Measurements from ENCODE around the gene PIK3R2. TPM values are rescaled to one million over a fixed set of nuclear protein-coding genes. Genes with fewer than 3 reads are reported as not detected.

Gene PIK3R2
- total RNA-seq, 4 donors from 2014 or later = 6.3 to 11.7 (median 7.4) TPM

DNA sequence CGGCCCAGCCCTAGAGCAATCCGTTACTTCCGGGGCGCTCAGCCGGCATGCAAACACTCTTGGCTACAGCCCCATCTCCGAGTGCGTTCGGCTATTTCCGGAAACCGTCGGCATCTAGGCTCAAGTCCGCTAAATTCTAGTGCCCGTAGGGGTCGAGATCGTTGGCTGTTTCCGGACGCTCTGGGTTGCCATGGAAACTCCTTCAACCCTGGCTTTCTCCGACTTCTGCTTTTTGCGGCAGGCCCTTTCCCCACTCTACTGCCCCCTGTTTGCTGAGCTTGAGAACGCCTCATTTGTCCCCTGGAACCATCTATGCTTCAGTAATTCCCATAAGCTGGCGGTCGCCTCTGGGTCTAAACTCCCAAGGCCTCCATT is 534 bp upstream of the PIK3R2 start:
- TF ChIP-seq, protein P1, sequence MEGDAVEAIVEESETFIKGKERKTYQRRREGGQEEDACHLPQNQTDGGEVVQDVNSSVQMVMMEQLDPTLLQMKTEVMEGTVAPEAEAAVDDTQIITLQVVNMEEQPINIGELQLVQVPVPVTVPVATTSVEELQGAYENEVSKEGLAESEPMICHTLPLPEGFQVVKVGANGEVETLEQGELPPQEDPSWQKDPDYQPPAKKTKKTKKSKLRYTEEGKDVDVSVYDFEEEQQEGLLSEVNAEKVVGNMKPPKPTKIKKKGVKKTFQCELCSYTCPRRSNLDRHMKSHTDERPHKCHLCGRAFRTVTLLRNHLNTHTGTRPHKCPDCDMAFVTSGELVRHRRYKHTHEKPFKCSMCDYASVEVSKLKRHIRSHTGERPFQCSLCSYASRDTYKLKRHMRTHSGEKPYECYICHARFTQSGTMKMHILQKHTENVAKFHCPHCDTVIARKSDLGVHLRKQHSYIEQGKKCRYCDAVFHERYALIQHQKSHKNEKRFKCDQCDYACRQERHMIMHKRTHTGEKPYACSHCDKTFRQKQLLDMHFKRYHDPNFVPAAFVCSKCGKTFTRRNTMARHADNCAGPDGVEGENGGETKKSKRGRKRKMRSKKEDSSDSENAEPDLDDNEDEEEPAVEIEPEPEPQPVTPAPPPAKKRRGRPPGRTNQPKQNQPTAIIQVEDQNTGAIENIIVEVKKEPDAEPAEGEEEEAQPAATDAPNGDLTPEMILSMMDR (IDR thresholded peaks at IDR 0.05) = peak in 1 of 3 donors; percentile 37
- ATAC-seq (ENCODE audit: low FRiP score) (peak; percentile 63), DNase-seq (ENCODE audit: low spot score) (peak; percentile 100)

DNA sequence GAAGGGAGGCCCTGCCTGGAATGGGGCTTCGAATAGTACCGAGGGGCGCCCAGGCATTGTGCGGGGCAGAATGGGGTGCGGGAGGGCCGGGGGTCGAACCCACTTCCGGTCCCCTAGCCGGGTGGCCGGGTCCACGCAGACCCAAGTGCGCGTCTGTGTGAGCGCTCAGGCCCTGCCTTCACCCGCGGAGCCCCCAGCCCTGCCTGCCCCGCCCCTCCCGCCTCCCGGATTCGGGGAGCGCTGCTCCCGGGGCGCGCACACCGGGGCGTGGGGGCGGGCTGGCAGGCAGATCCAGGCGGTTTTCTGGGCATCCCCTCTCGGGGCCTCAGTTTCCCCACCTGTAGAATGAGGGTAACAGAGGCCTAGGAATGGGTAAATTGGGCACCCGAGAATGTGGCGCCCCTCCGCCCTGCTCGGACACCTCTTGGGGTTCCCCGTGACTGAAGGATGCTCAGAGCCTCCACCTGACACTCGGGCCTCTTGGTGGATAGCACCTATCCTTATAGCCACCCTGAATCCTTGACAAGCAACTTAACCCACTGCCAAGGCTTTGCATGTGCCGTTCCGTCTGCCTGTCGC is 682 bp downstream of the PIK3R2 start:
- ATAC-seq (ENCODE audit: low FRiP score) (no peak), DNase-seq (ENCODE audit: low spot score) (no peak)
- TF ChIP-seq, protein P1 (IDR thresholded peaks at IDR 0.05) = no peak

DNA sequence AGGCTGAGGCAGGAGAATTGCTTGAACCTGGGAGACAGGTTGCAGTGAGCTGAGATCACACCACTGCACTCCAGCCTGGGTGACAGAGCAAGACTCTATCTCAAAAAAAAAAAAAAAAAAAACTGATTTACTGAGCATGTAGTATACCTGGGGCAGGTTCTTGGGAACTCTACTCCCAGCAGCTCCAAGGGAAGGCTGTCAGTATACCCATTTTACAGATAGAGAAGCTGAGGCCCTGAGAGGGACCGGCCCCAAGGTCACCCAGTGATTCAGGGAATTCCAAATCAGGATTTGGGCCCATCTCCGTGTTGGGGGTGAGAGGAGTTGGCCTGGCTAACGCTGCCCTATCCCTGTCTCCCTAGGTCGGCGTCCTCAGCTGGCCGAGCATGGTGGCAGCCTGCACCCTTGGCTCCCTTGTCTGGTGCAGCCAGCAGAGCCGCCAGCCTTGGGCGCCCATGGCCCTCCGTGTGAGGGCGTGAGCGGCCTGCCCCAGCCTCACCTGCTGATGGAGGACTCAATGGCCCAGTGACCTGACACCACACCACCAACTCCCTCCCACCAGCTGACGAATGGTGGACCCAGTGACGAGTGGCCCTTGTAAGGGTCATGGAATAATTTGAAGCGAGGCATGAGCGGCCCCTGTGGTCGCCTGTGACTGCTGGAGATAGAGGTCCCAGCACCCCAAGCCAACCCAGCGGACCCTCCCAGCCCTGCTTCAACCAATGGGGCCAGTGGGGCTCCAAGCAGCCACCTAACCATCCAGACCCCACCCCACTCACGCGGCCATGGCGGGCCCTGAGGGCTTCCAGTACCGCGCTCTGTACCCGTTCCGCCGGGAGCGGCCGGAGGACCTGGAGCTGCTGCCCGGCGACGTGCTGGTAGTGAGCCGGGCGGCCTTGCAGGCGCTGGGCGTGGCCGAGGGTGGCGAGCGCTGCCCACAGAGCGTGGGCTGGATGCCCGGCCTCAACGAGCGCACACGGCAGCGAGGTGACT is 2.4 kb downstream of the PIK3R2 start:
- TF ChIP-seq, protein P1 (IDR thresholded peaks at IDR 0.05) = no peak
- DNase-seq (ENCODE audit: low spot score) (no peak), ATAC-seq (ENCODE audit: low FRiP score) (no peak)

DNA sequence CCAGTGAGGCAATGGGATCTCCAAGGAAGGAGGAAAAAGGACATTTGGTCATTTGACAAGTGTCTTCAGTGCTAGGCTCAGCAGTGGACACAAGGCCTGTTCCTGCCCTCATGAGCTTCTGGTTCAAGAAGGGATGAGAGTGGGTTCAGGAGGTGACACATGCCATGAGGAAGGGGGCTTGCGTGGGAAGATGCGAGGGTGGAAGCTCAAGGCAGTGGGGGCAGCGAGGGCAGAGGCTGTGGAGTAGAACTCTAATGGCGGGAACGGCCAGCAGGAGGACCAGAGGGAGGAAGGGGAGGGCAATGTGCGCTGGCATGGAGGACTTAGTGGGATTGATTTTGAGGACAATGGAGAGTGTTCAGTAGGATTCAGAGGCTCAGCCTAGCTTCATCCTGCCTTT is 3.3 kb downstream of the PIK3R2 start:
- ATAC-seq (ENCODE audit: low FRiP score) = no peak
- TF ChIP-seq, protein P1 (IDR thresholded peaks at IDR 0.05) = no peak
- no peak for DNase-seq (ENCODE audit: low spot score)

DNA sequence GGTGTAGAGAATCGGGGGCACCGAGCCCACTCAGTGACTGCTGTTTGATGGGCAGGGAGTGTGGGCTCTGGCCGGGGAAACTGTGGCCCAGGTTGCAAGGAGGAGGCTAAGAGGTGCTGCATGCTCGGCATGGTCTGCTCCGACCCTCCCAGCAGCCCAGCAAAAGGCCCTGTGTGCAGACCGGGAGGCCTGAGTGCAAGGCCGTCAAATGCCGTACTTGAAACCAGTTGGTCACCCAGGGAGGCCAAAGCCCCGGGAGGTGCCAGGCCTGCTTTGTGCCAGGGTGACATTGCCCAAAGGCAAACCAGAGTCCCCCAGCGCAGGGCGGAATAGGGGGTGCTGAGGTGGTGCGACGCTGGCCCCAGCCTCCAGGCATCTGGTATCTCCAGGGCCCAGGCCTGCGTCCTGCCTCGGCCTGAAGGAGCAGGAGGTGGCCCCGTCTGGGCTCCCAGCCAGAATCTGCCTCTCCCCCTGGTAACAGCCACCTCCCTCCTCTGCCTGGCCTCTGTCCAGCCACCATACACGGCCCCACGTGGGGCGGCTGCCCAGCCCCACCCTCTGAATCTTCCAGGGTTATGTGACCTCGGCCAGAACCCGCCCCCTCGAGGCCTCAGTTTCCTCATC is 4.0 kb downstream of the PIK3R2 start:
- ATAC-seq (ENCODE audit: low FRiP score) = no peak
- DNase-seq (ENCODE audit: low spot score) = no peak
- TF ChIP-seq, protein P1 (IDR thresholded peaks at IDR 0.05) = no peak

DNA sequence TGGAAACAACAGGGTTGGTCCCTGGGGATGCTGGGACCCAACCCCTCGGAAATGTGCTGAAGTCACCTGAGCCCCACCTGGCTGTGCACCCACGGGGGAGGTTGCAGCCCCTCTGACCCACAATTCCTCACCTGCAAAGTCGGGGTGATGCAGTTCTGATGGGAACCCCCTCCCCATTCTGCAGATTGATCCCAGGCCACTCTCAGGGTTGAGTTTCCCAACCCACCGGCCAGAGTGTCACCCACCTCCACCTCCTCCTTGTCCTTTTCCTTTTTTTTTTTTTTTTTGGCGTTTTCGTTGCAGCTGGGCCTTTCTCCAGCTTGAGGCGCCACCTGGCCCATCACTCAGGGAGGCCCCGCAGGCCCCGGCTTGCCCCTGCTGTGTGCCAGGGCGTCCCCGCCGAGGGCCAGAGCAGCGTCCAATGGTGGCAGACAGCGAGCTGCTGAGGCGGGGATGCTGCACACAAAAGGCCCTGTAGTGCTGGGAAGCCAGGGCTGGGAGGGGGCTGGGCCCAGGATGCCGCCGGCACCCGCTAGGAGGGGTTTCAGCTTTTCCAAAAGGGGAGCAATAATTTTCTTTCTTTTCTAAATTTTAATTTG is 4.6 kb downstream of the PIK3R2 start:
- DNase-seq (ENCODE audit: low spot score) (no peak), ATAC-seq (ENCODE audit: low FRiP score) (no peak)
- TF ChIP-seq, protein P1 (IDR thresholded peaks at IDR 0.05) = no peak
